ENCODE data around the gene MRM1.

MRM1 gene

GRCh38 chr17:36601303-36602029 lies at the start of gene MRM1:
TSS of gene MRM1 (plus strand) at chr17:36601583. CDS start at chr17:36601811, 228 bp downstream.
- peak; percentile 92 for DNase-seq

DNA sequence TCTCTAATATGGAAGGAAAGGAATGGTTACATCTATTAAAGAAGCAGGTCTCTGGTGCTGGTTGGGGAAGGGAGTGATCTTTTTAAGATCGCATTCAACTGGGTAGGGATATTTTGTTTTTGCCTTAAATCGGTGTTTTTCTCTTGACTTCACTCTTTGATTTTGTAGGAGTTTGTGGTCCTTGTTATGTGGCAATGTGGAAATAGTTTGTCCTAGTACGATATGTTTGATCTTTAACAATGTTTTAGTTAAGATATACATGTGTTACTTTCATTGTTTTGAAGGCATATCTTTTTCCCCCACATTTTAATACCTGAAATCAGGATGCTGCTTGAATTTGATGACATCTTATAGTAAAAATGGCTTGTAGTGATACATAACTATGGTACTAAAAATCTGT lies 47.9 kb upstream of the MRM1 start:
- DNase-seq, result no peak

- DNase-seq, result no peak
These were observed 35.3 kb upstream of the MRM1 start for GRCh38 chr17:36566081-36566480.

GRCh38 chr17:36575028-36575427 lies 26.4 kb upstream of the MRM1 start:
- no peak for DNase-seq

DNA sequence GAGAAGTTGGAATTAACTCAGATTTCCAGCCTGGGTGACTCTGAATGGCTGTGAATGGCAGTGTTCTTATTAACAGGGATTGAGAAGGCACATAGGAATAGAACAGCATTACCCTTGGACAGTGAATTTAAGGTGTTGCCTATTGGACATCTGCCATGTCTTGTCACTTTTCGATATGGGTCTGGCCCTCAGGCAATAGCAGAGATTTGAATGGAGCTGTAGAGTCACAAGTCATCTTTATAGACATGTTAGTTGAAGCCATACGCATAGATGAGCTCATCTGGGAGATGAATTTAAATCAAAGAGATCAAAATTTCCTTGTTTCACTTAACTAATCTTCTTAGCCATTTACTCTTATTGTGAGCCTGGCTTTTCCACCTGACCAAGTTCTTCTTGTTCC lies 24.6 kb upstream of the MRM1 start:
- DNase-seq, result no peak

- DNase-seq, result no peak
These were observed 22.7 kb upstream of the MRM1 start for GRCh38 chr17:36578671-36579070.

DNA sequence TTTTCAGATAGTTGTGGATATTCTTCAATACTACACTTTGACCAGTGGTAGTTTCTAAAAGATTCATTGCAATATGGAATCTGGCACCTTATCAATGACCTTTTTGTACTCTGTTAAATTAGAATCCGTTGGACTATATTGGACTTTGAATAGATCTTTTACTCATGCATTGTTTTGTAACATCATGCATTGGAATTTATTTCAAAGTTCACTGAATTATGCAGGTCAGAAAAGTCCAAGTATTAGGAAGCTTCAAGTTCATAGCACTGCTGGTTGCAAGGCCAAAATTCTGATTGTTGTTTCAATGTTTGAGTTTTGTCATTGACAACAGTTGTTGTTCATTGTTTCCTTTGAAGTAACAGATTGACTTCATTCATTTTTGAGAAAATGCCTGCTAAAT lies 17.6 kb upstream of the MRM1 start:
- DNase-seq, result no peak

DNA sequence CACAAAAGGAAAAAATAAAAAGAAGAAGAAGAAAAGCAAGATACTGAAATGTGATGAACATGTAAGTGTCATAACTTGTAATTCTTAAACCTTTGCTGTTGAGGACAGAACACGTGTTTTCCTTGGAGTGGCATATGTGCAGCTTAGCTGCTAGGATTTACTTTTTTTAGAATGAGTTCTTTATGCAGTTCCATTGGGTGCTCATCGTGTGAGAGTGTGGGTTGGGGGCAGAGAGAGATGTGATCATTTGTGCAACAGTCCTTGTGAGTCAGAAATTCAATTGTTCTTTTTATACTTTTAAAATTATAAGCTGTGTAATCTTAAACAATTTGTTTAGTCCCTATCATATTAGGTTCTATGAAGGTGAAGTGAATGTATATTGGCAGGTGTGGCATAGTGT lies 15.2 kb upstream of the MRM1 start:
- DNase-seq, result no peak

DNA sequence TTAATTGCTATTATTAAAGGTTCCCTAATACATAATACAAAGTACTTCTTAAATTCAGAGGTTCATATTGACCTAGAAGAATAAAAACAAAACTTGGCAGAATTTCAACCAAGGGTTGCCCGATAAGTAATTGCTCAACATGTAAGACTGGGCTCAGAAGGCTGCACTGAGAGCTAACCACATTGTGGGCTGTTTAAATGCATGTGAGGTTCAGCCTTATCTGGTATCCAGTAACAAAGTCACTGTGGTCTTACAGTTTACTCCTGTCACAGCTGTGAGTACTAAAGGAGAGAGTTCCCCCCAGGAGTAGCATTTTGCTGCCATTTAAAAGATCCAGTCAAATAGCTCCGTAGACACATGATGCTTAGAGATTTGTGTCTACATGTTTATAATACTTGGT lies 11.3 kb upstream of the MRM1 start:
- DNase-seq, result no peak

- peak; percentile 78 for DNase-seq
These were observed 9.7 kb upstream of the MRM1 start, which contains the start of gene DHRS11 for GRCh38 chr17:36591434-36592315. TSS of gene DHRS11 (plus strand) at chr17:36591879. CDS start at chr17:36592010, 131 bp downstream.

GRCh38 chr17:36592316-36592715 lies 9.1 kb upstream of the MRM1 start:
- no peak for DNase-seq

DNA sequence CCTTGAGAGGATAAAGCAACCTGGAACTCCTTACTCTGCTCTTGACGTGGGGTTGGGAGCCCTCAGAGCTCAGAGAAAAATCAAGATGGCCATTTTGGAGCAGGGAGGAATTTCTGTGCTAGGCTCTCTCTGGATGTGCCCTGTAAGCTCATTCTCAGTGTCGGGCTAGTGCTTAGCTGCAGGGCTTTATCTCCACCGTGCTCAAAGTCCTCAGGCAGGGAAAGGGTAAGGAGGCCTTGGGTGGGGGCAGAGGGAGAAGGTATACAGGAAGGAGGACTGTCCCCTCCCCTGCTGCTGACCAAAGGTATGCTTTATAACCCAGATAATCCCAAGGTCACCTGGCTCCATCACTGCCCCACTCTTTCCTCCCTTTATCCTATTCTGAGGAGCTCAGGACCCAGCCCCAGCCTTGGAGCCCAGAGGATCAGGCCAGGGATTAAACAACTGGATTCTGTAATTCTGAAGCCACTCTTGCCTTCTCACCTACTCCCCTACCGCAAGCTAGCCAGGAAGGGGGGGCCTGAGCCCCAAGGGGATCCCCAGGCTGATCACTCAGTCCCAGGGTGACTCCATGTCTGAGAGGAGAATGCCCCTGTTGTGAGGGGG lies 8.6 kb upstream of the MRM1 start:
- no peak for DNase-seq

- DNase-seq, result no peak
These were observed 7.6 kb upstream of the MRM1 start for GRCh38 chr17:36593656-36594316.

DNA sequence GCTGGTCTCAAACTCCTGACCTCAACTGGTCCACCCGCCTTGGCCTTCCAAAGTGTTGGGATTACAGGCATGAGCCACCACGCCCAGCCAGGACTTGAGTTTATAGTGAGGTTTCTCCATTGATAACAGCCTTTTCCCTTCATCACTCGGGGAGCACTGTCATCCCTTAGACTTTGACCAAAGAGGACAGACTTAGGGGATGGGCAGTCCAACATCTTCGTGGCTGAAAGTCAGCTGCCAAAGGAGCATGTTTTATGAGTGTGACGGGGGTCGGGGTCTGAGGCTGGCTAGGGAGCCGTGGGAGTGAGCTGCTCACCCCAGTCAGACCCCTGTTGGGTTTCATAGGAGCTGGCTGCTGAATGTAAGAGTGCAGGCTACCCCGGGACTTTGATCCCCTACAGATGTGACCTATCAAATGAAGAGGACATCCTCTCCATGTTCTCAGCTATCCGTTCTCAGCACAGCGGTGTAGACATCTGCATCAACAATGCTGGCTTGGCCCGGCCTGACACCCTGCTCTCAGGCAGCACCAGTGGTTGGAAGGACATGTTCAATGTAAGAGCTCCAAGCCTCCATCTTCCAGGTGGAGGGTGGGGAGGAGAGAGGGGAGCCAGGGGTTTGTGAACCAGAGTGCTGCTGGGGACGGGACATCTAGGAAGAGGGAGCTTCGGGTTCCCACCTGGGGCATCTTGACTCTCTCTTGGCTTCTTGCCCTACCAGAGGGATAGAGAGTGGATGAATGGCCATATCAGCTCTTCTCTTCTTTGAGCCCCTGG lies 6.6 kb upstream of the MRM1 start:
- DNase-seq, result no peak

GRCh38 chr17:36597226-36597625 lies 4.2 kb upstream of the MRM1 start:
- no peak for DNase-seq

DNA sequence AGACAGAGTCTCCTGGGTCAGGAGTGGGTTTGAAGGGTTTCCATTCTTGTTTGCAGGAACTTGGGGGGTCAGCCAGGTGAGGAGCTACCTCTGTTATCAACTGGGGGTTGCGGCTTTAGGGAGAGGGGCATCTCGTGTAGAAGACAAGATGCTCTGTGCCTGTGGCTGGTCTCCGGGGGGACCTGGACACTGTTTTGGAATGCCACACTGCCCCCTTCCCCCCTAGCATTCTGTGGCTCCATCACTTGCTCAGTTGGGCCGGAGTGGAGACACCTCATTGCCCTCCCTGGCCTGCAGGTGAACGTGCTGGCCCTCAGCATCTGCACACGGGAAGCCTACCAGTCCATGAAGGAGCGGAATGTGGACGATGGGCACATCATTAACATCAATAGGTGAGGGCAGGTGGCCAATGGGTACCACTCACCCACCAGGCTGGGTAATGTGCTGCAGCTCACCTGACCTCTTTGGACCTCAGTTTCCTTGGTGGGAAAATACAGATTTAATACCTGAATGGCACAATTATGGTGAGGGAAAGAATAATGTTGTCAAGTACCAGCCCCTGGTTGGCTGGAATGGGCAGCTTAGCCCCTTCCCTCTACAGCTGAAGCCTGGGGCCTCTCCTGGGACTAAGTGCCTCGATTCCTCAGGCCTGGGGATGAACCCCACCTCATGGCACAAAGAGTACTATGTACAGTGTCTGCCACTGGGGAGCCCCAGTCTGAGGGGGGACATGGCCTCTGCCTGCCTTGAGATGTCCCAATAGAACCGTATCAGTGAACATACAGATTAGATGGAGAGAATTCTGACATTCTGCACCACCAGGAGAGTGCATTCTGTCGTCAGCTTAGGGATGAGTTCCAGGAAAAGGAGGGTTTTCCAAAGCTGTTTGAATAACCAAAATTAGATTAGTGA lies 3.3 kb upstream of the MRM1 start:
- DNase-seq, result no peak

GRCh38 chr17:36598951-36599401 lies 2.4 kb upstream of the MRM1 start:
- no peak for DNase-seq

DNA sequence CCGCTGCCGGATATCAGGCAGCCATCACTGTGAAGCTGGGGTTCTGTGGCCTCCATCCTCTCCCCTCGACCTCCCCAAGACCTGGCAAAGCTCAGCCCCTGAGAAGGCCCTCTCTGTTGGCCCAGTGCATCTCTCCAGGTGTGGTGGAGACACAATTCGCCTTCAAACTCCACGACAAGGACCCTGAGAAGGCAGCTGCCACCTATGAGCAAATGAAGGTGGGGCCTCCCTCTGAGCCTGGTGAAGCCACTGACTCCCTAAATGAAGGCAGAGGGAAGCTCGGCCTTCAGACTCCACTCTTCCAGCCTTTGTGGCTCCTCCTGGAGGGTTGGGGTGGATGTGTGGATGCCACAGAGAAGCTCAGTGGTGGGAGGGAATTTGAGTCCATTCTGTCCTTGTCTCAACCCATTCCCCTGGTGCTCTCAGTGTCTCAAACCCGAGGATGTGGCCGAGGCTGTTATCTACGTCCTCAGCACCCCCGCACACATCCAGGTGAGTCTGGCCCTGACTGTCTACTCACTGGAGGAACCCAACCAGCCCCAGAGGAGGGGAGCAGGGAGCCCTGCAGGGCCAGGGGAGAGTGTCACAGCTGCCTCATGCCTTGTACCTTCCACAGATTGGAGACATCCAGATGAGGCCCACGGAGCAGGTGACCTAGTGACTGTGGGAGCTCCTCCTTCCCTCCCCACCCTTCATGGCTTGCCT lies 1.7 kb upstream of the MRM1 start:
- DNase-seq, result no peak

DNA sequence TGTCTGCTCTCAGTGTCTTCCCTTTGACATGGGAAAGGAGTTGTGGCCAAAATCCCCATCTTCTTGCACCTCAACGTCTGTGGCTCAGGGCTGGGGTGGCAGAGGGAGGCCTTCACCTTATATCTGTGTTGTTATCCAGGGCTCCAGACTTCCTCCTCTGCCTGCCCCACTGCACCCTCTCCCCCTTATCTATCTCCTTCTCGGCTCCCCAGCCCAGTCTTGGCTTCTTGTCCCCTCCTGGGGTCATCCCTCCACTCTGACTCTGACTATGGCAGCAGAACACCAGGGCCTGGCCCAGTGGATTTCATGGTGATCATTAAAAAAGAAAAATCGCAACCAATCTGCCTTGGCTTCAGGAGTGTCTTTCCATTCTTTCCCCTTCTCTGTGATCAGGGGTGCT lies 918 bp upstream of the MRM1 start:
- DNase-seq, result no peak

DNA sequence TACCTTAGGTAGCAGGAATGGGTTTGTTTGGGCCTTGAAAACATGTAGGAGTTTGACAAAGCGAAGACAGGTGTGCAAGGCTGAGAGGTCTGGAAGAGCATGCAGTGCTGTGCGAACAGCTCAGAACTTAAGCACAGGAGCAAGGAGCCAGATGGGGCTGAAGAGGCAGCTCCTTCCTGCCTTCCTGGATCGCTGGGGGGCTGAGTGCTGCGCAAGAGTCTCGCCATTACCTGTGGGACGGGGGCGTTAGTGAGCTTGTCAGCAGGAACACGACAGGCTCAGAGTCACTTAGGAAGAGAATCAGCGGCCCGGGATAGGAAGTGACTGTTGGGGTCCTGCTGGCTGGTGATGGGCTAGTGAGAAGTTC lies 464 bp upstream of the MRM1 start:
- DNase-seq, result no peak

Measured in CD4-positive, alpha-beta T cell treated with Interleukin-10 for 1 hour (primary cell).